Mammary epithelial cell (primary cell): ENCODE measurements around the gene SLC7A1.

Experiments
- CTCF ChIP-seq, 2 donors: IDR thresholded peaks in 1 of 2; conservative IDR thresholded peaks in 1 of 2; 2 replicates each; pipeline ENCODE4 v1.5.1; 2011 to 2012; ENCODE audit warnings: inconsistent platforms in 2 of 2, low read length in 2 of 2, mild to moderate bottlenecking in 2 of 2, control low read depth in 1 of 2, low read depth in 1 of 2; ENCODE audit not compliant: insufficient read depth in 1 of 2; ENCODE audit errors: extremely low read depth in 1 of 2
- EZH2 ChIP-seq: IDR thresholded peaks from 2 replicates; pipeline ENCODE4 v1.6.1; 2012; ENCODE audit warnings: low read length, inconsistent platforms, borderline replicate concordance

DNA sequence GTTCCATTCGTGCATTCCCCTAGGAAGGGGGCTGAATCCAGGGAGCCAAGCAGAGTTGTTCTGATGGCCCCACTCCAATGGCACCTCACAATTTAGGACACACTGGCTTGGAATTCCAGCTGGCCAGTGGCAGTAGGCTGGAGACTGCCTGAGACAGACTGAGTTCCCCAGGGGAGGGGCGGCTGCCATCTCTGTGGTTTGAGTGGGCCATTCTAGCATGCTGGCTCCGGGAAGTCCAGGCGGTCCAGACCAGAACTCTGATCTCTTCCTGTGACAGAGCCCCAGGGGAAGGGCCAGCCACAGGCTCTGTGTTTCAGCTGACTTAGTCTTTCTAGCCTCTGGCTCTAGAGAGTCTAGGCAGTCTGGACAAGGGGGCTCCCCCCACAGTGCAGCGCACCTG is 29.5 kb upstream of the SLC7A1 start:
- no peak for TF ChIP-seq CTCF (conservative IDR thresholded peaks at IDR 0.05 in 1 of 2, IDR thresholded peaks at IDR 0.05 in 1 of 2; ENCODE audit: extremely low read depth in 1 of 2, insufficient read depth in 1 of 2, low read depth in 1 of 2, low read length in 2 of 2)
- no peak for TF ChIP-seq EZH2
